HL-60 (cell line): ENCODE results near the gene ADPRHL1.

Experiments used
- DNase-seq, 2 experiments: peaks; one replicate each; pipeline ENCODE4 v3.0.0-alpha.2; 2010 to 2020; ENCODE audit warnings: low read depth in 1 of 2, low spot score in 1 of 2
- H3K27ac ChIP-seq: fragments of 250-450 bp; sonication (Bioruptor Pico); replicated peaks from 2 replicates; pipeline ENCODE4 v1.5.1; 2020; ENCODE audit warnings: mild to moderate bottlenecking, moderate library complexity
- H3K27me3 ChIP-seq: fragments of 250-450 bp; sonication (Bioruptor Pico); 2 replicates; pipeline ENCODE4 v1.5.1; 2021; ENCODE audit warnings: mild to moderate bottlenecking, moderate library complexity; ENCODE audit not compliant: insufficient read depth, poor library complexity, severe bottlenecking
- H3K4me3 ChIP-seq: replicated peaks from 2 replicates; pipeline ENCODE4 v1.5.1; 2011; ENCODE audit warnings: mild to moderate bottlenecking, control low read depth, low read length; ENCODE audit not compliant: insufficient read depth
- GABPA ChIP-seq: IDR thresholded peaks from 2 replicates; pipeline ENCODE4 v1.6.1; 2012; ENCODE audit warnings: low read depth
- POLR2AphosphoS5 ChIP-seq: IDR thresholded peaks from 2 replicates; pipeline ENCODE4 v1.6.1; 2012; ENCODE audit warnings: low read depth
- REST ChIP-seq: IDR thresholded peaks from 2 replicates; pipeline ENCODE4 v1.6.1; 2012; ENCODE audit warnings: low read depth; ENCODE audit not compliant: insufficient replicate concordance
- SPI1 ChIP-seq: IDR thresholded peaks from 2 replicates; pipeline ENCODE4 v1.6.1; 2012; ENCODE audit warnings: low read depth, mild to moderate bottlenecking, borderline replicate concordance
- TF ChIP-seq, protein P1 (sequence below): IDR thresholded peaks from one replicate; pipeline ENCODE4 v1.5.1; 2011; ENCODE audit warnings: low read length, control low read depth, inconsistent platforms; ENCODE audit not compliant: insufficient read depth

Gene ADPRHL1

DNA sequence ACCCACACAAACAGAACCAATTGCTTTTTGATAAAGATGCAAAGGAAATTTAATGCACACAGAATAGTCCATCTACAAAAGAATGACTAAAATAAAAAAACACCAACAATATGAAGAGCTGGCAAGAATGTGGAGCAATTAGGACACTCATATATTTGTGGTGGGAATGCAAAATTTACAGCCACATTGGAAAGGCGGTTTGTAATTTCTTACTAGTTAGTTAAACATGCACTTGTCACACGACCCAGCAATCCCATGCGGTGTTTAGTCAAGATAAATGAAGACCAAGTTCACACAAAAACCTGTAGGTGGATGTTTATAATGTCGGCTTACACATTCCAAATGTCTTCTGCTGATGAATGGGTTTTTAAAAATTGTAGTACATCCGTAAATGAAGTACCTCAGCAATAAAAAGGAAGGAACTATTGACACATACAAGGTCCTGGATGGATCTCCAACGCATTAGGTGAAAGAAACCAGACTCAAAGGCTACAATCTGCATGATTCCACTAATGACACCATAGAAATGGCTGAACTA is 94.6 kb downstream of the ADPRHL1 start:
- H3K27ac ChIP-seq: no peak overlapping the region
- H3K4me3 ChIP-seq: no peak overlapping the region
- peaks cover 53% of the 10 kb centered on the region for H3K27me3 ChIP-seq
- TF ChIP-seq SPI1: no peak
- TF ChIP-seq REST: no peak
- TF ChIP-seq GABPA: no peak
- TF ChIP-seq, protein P1, sequence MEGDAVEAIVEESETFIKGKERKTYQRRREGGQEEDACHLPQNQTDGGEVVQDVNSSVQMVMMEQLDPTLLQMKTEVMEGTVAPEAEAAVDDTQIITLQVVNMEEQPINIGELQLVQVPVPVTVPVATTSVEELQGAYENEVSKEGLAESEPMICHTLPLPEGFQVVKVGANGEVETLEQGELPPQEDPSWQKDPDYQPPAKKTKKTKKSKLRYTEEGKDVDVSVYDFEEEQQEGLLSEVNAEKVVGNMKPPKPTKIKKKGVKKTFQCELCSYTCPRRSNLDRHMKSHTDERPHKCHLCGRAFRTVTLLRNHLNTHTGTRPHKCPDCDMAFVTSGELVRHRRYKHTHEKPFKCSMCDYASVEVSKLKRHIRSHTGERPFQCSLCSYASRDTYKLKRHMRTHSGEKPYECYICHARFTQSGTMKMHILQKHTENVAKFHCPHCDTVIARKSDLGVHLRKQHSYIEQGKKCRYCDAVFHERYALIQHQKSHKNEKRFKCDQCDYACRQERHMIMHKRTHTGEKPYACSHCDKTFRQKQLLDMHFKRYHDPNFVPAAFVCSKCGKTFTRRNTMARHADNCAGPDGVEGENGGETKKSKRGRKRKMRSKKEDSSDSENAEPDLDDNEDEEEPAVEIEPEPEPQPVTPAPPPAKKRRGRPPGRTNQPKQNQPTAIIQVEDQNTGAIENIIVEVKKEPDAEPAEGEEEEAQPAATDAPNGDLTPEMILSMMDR: no peak
- no peak for TF ChIP-seq POLR2AphosphoS5
- no peak for DNase-seq

DNA sequence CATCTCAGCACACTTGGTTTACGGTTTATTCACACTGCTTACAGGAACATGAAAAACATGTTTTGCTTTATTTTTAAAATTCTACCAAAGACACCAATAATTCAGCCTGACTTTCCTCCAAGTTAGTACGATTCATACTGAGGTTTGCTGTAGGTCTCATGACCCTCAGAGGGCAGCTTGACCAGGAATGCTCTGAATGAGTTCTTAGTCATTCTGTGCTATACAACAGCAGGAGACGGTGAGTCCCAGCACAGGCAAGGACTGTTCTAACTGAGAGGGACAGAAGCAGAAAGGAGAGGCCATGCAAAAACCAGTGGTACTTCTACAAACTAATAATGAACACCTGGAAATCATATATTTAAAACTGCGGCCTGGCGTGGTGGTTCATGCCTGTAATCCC is 95.8 kb downstream of the ADPRHL1 start:
- no peak for TF ChIP-seq GABPA
- TF ChIP-seq SPI1: no peak
- TF ChIP-seq, protein P1: no peak
- TF ChIP-seq REST: no peak
- no peak for TF ChIP-seq POLR2AphosphoS5
- no peak overlapping the region for H3K27ac ChIP-seq
- H3K4me3 ChIP-seq: no peak overlapping the region
- DNase-seq: no peak
- peaks cover 41% of the 10 kb centered on the region for H3K27me3 ChIP-seq

DNA sequence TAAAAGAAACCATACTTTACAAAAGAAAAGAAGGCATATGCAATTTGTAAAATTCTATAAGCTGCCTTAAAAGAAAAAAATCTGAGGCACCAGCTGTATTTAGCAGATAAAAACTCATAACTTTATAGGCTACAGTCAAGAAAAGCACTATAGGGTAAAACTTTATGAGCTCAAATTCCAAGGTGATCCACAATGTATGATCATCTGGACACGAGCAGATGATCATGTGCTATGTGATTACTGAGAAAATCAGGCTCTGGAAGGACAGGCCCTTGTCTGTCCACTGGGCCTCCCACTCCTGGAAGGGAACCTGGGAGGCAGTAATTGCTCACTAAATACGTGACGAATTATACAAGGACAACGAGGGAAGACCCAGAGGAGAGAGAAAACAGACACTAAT is 96.7 kb downstream of the ADPRHL1 start:
- H3K27me3 ChIP-seq: peaks cover 32% of the 10 kb centered on the region
- TF ChIP-seq REST (no peak), GABPA (no peak), SPI1 (no peak), POLR2AphosphoS5 (no peak)
- TF ChIP-seq, protein P1: no peak
- H3K4me3 ChIP-seq: no peak overlapping the region
- no peak overlapping the region for H3K27ac ChIP-seq
- no peak for DNase-seq
